ENCODE results near the gene TROAP.
A peak's percentile ranks its signal among the peaks of the same experiment; 100 is the strongest.

Gene TROAP

DNA sequence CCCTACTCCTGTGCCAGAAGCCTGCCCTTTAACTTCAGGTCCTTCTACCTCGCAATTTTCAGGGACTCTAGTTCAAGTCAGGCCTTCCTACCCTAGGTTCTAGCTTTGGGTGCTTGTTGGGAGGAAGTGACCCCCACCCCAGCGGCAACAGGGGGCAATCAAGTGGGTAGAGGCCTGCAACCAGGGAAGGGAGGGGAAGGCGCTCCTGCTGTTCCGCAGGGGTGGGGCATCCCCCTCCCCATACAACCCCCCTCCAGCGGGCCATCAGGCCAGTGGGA is 28.3 kb upstream of the TROAP start:
- H3K9ac ChIP-seq (ENCODE audit: low read length in 5 of 5): no peak overlapping the region
- no peak overlapping the region for H3K4me3 ChIP-seq (ENCODE audit: low read depth in 1 of 5, low read length in 5 of 5)
- H3K4me1 ChIP-seq (ENCODE audit: control insufficient read depth in 5 of 5, insufficient read depth in 5 of 5, low read length in 5 of 5): peaks cover 2 to 33% (median 30%) of the 10 kb centered on the region in 5 donors
- peaks cover 40 to 54% (median 48%) of the 10 kb centered on the region in 5 donors for H3K27me3 ChIP-seq (ENCODE audit: control insufficient read depth in 5 of 5, insufficient read depth in 4 of 5, low read length in 5 of 5)
- no peaks in the 10 kb centered on the region for H3K9me3 ChIP-seq (ENCODE audit: control insufficient read depth in 5 of 5, low read length in 5 of 5)
- no peak overlapping the region for H3K27ac ChIP-seq (ENCODE audit: low read depth, low read length)
- no peaks in the 10 kb centered on the region for H3K36me3 ChIP-seq (ENCODE audit: control insufficient read depth in 5 of 5, insufficient read depth in 5 of 5, low read length in 5 of 5)

DNA sequence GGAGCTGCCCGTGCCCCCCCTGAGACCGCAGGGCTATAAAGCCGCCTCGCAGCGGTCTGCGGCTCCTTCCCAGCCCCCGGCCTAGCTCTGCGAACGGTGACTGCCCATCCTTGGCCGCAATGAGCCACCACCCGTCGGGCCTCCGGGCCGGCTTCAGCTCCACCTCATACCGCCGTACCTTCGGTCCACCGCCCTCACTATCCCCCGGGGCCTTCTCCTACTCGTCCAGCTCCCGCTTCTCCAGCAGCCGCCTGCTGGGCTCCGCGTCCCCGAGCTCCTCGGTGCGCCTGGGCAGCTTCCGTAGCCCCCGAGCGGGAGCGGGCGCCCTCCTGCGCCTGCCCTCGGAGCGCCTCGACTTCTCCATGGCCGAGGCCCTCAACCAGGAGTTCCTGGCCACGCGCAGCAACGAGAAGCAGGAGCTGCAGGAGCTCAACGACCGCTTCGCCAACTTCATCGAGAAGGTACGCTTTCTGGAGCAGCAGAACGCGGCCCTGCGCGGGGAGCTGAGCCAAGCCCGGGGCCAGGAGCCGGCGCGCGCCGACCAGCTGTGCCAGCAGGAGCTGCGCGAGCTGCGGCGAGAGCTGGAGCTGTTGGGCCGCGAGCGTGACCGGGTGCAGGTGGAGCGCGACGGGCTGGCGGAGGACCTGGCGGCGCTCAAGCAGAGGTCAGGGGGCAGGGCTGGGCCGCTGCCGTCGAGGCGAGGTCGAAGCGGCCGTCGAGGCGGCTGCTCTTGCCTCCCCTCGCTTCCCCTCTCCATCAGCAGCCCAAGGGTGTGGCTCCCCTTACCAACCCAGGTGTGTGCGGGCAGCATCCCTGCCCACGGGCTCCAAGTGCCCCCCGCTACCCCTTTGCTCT is 27.7 kb upstream of the TROAP start, which contains the start of gene PRPH:
PRPH (plus strand) TSS at position 66 of the 855 bp plus-strand sequence; CDS start at position 120, 54 bp downstream.
- Histone ChIP-seq H3K27ac (ENCODE audit: low read depth, low read length) (no peak within 1 kb of the TSS), H3K9me3 (ENCODE audit: control insufficient read depth in 5 of 5, low read length in 5 of 5) (no peaks in the 10 kb centered on the region), H3K36me3 (ENCODE audit: control insufficient read depth in 5 of 5, insufficient read depth in 5 of 5, low read length in 5 of 5) (no peaks in the 10 kb centered on the region), H3K27me3 (ENCODE audit: control insufficient read depth in 5 of 5, insufficient read depth in 4 of 5, low read length in 5 of 5) (peaks cover 40 to 54% (median 48%) of the 10 kb centered on the region in 5 donors), H3K9ac (ENCODE audit: low read length in 5 of 5) (peak within 1 kb of the TSS in 1 of 5 donors; percentile 35), H3K4me1 (ENCODE audit: control insufficient read depth in 5 of 5, insufficient read depth in 5 of 5, low read length in 5 of 5) (peaks cover 2 to 33% (median 30%) of the 10 kb centered on the region in 5 donors), H3K4me3 (ENCODE audit: low read depth in 1 of 5, low read length in 5 of 5) (peak within 1 kb of the TSS in 2 of 5 donors; percentile 10 to 22)

- Histone ChIP-seq H3K27ac (ENCODE audit: low read depth, low read length) (no peak overlapping the region), H3K4me1 (ENCODE audit: control insufficient read depth in 5 of 5, insufficient read depth in 5 of 5, low read length in 5 of 5) (peaks cover 2 to 33% (median 30%) of the 10 kb centered on the region in 5 donors), H3K4me3 (ENCODE audit: low read depth in 1 of 5, low read length in 5 of 5) (peak overlapping the region in 2 of 5 donors; percentile 24 to 44), H3K9ac (ENCODE audit: low read length in 5 of 5) (no peak overlapping the region), H3K27me3 (ENCODE audit: control insufficient read depth in 5 of 5, insufficient read depth in 4 of 5, low read length in 5 of 5) (peaks cover 40 to 54% (median 49%) of the 10 kb centered on the region in 5 donors), H3K9me3 (ENCODE audit: control insufficient read depth in 5 of 5, low read length in 5 of 5) (no peaks in the 10 kb centered on the region), H3K36me3 (ENCODE audit: control insufficient read depth in 5 of 5, insufficient read depth in 5 of 5, low read length in 5 of 5) (no peaks in the 10 kb centered on the region)
Measured at GRCh38 chr12:49296034-49296835, 26.8 kb upstream of the TROAP start.

DNA sequence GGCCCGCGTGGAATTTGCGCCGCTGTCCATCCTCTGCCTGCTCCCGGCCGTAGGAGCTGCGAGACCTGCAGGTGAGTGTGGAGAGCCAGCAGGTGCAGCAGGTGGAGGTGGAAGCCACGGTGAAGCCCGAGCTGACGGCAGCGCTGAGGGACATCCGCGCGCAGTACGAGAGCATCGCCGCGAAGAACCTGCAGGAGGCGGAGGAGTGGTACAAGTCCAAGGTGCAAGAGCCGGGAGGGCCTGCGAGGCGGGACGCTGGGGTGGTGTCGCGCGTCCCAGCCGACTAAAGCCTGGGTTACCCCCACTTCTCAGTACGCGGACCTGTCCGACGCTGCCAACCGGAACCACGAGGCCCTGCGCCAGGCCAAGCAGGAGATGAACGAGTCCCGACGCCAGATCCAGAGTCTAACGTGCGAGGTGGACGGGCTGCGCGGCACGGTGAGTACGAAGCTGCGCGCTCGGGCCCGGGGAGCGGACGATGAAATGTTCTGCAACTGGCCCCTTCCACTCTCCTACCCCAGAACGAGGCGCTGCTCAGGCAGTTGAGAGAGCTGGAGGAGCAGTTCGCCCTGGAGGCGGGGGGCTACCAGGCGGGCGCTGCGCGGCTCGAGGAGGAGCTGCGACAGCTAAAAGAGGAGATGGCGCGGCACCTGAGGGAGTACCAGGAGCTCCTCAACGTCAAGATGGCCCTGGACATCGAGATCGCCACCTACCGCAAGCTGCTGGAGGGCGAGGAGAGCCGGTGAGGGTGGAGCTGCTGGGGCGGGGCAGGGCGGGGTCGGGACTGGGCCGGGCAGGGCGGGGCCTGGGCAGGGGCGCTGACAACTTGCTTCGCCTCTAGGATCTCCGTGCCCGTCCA is 26.0 kb upstream of the TROAP start:
- Histone ChIP-seq H3K4me1 (ENCODE audit: control insufficient read depth in 5 of 5, insufficient read depth in 5 of 5, low read length in 5 of 5) (peaks cover 2 to 33% (median 30%) of the 10 kb centered on the region in 5 donors), H3K36me3 (ENCODE audit: control insufficient read depth in 5 of 5, insufficient read depth in 5 of 5, low read length in 5 of 5) (no peaks in the 10 kb centered on the region), H3K4me3 (ENCODE audit: low read depth in 1 of 5, low read length in 5 of 5) (peak overlapping the region in 3 of 5 donors; percentile 24 to 46 (median 44)), H3K9me3 (ENCODE audit: control insufficient read depth in 5 of 5, low read length in 5 of 5) (no peaks in the 10 kb centered on the region), H3K27ac (ENCODE audit: low read depth, low read length) (no peak overlapping the region), H3K9ac (ENCODE audit: low read length in 5 of 5) (no peak overlapping the region), H3K27me3 (ENCODE audit: control insufficient read depth in 5 of 5, insufficient read depth in 4 of 5, low read length in 5 of 5) (peaks cover 40 to 57% (median 52%) of the 10 kb centered on the region in 5 donors)

DNA sequence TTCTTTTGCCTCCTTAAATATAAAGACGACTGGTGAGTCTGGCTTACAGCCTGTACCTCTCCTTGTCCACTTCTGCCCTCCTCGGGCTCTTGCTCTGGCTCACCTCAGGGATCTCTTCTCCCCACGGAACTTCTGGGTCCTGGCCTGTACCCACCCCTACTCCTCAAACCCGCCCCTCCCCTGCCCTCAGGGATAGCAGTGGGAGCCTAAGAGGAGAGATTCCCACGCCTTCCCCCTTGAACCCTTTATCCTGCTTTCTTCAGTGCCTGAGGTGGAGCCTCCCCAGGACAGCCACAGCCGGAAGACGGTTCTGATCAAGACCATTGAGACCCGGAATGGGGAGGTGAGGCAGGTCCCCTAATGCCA is 25.4 kb upstream of the TROAP start:
- Histone ChIP-seq H3K27ac (ENCODE audit: low read depth, low read length) (no peak overlapping the region), H3K4me1 (ENCODE audit: control insufficient read depth in 5 of 5, insufficient read depth in 5 of 5, low read length in 5 of 5) (peaks cover 2 to 33% (median 29%) of the 10 kb centered on the region in 5 donors), H3K36me3 (ENCODE audit: control insufficient read depth in 5 of 5, insufficient read depth in 5 of 5, low read length in 5 of 5) (no peaks in the 10 kb centered on the region), H3K4me3 (ENCODE audit: low read depth in 1 of 5, low read length in 5 of 5) (no peak overlapping the region), H3K9me3 (ENCODE audit: control insufficient read depth in 5 of 5, low read length in 5 of 5) (no peaks in the 10 kb centered on the region), H3K9ac (ENCODE audit: low read length in 5 of 5) (no peak overlapping the region), H3K27me3 (ENCODE audit: control insufficient read depth in 5 of 5, insufficient read depth in 4 of 5, low read length in 5 of 5) (peaks cover 40 to 57% (median 52%) of the 10 kb centered on the region in 5 donors)

DNA sequence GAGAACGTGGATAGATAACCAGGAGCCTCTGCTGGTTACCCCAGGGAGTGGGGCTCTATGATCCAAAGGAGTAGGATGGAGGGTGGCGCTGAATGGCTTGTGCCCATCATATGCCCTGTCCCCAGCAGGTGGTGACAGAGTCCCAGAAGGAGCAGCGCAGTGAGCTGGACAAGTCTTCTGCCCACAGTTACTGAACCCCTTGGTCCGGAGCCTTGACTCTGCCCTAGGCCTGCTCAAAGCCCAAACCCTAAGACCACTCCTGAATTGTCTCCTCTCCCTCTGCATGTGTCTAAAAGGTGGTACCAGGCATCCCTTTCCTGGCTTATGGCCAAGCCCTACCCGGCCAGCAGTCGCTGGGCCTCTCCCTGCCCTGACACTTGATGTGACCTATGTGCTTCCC is 24.9 kb upstream of the TROAP start:
- no peak overlapping the region for H3K4me3 ChIP-seq (ENCODE audit: low read depth in 1 of 5, low read length in 5 of 5)

DNA sequence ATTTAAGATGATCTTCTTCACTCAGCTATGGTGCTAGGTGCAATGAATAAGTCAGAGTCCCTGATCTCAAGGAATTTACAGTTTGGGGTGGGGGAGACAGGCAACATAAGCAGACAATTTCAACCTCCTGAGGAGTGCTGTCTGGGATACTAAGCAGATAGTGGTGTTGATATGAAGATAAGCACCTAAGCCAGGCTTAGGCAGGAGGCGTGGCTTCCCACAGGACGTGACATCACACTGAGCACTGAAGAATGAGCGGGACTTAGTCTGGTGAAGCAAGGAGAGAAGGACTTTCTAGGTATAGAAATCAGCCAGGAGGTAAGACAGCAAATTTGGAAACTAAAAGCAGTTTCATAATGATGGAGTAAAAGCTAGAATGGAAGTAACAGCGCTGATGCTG is 21.3 kb upstream of the TROAP start:
- H3K27me3 ChIP-seq (ENCODE audit: control insufficient read depth in 5 of 5, insufficient read depth in 4 of 5, low read length in 5 of 5): peaks cover 16 to 26% (median 26%) of the 10 kb centered on the region in 5 donors
- no peak overlapping the region for H3K4me3 ChIP-seq (ENCODE audit: low read depth in 1 of 5, low read length in 5 of 5)
- peaks cover 2 to 11% (median 8%) of the 10 kb centered on the region in 5 donors for H3K4me1 ChIP-seq (ENCODE audit: control insufficient read depth in 5 of 5, insufficient read depth in 5 of 5, low read length in 5 of 5)
- no peaks in the 10 kb centered on the region for H3K36me3 ChIP-seq (ENCODE audit: control insufficient read depth in 5 of 5, insufficient read depth in 5 of 5, low read length in 5 of 5)
- no peaks in the 10 kb centered on the region for H3K9me3 ChIP-seq (ENCODE audit: control insufficient read depth in 5 of 5, low read length in 5 of 5)
- H3K9ac ChIP-seq (ENCODE audit: low read length in 5 of 5): no peak overlapping the region
- H3K27ac ChIP-seq (ENCODE audit: low read depth, low read length): no peak overlapping the region

More for the DNA sequence above, 24.9 kb upstream of the TROAP start:
- no peaks in the 10 kb centered on the region for H3K9me3 ChIP-seq (ENCODE audit: control insufficient read depth in 5 of 5, low read length in 5 of 5)
- peaks cover 40 to 57% (median 52%) of the 10 kb centered on the region in 5 donors for H3K27me3 ChIP-seq (ENCODE audit: control insufficient read depth in 5 of 5, insufficient read depth in 4 of 5, low read length in 5 of 5)
- no peaks in the 10 kb centered on the region for H3K36me3 ChIP-seq (ENCODE audit: control insufficient read depth in 5 of 5, insufficient read depth in 5 of 5, low read length in 5 of 5)
- peaks cover 2 to 28% (median 25%) of the 10 kb centered on the region in 5 donors for H3K4me1 ChIP-seq (ENCODE audit: control insufficient read depth in 5 of 5, insufficient read depth in 5 of 5, low read length in 5 of 5)
- no peak overlapping the region for H3K9ac ChIP-seq (ENCODE audit: low read length in 5 of 5)
- no peak overlapping the region for H3K27ac ChIP-seq (ENCODE audit: low read depth, low read length)

GRCh38 chr12:49304161-49304560 is 18.9 kb upstream of the TROAP start:
- H3K4me1 ChIP-seq (ENCODE audit: control insufficient read depth in 5 of 5, insufficient read depth in 5 of 5, low read length in 5 of 5): no peaks in the 10 kb centered on the region
- no peaks in the 10 kb centered on the region for H3K36me3 ChIP-seq (ENCODE audit: control insufficient read depth in 5 of 5, insufficient read depth in 5 of 5, low read length in 5 of 5)
- H3K9me3 ChIP-seq (ENCODE audit: control insufficient read depth in 5 of 5, low read length in 5 of 5): no peaks in the 10 kb centered on the region
- H3K4me3 ChIP-seq (ENCODE audit: low read depth in 1 of 5, low read length in 5 of 5): no peak overlapping the region
- H3K27ac ChIP-seq (ENCODE audit: low read depth, low read length): no peak overlapping the region
- H3K9ac ChIP-seq (ENCODE audit: low read length in 5 of 5): no peak overlapping the region
- H3K27me3 ChIP-seq (ENCODE audit: control insufficient read depth in 5 of 5, insufficient read depth in 4 of 5, low read length in 5 of 5): peaks cover 0 to 8% (median 4%) of the 10 kb centered on the region in 5 donors

DNA sequence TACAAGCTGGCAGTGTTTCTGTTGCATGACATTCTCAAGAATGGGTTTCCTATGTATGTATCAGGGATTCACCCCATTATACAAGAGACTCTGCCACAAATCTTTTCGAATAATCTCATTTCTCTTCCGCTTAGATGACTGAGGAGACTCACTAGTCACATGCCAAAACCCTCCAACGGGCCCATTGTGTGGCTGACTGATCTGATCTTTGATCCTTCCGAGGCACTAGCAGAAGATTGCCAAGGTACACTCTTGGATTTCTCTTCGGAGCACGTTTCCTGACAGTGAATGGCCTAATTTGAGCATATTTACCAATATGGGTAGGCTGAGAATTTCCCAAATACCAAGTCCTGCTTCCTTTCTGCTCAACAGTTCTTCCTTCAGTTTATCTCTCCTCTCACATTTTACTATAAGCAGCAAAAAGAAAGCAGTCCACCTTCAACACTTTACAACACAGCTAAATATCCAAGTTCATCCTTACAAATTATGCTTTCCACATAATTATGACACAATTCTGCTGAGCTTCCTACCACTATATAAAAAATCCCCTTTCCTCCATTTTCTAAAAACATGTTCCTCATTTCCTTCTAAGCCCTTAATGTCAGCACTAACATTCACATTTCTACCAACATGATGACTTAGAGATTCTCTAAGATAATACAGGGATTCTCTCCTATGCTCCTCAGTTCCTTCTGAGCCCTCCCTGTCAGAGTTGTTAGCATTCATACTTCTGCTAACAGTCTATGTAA is 17.1 kb upstream of the TROAP start:
- H3K27ac ChIP-seq (ENCODE audit: low read depth, low read length): no peak overlapping the region
- no peaks in the 10 kb centered on the region for H3K4me1 ChIP-seq (ENCODE audit: control insufficient read depth in 5 of 5, insufficient read depth in 5 of 5, low read length in 5 of 5)
- no peak overlapping the region for H3K9ac ChIP-seq (ENCODE audit: low read length in 5 of 5)
- H3K36me3 ChIP-seq (ENCODE audit: control insufficient read depth in 5 of 5, insufficient read depth in 5 of 5, low read length in 5 of 5): no peaks in the 10 kb centered on the region
- peaks cover 0 to 8% (median 7%) of the 10 kb centered on the region in 5 donors for H3K27me3 ChIP-seq (ENCODE audit: control insufficient read depth in 5 of 5, insufficient read depth in 4 of 5, low read length in 5 of 5)
- no peak overlapping the region for H3K4me3 ChIP-seq (ENCODE audit: low read depth in 1 of 5, low read length in 5 of 5)
- no peaks in the 10 kb centered on the region for H3K9me3 ChIP-seq (ENCODE audit: control insufficient read depth in 5 of 5, low read length in 5 of 5)
